ENCODE data around the gene ADGRE1.

ADGRE1 gene

DNA sequence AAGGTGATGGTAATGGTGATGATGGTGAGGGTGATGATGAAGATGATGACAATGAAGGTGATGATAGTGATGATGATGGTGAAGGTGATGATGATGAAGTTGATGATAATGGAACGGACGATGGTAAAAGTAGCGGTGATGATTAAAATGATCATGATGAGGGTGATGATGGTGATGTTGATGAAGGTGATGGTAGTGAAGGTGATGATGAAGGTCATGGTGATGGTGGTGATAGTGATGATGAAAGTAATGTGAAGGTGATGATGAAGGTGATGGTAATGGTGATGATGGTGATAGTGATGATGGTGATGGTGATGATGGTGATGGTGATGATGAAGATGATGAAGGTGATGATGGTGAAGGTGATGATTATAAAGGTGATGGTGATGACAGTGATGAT lies 67.7 kb downstream of the ADGRE1 start:
- no peak for DNase-seq (ENCODE audit: low read depth in 3 of 3, low spot score in 1 of 3)

DNA sequence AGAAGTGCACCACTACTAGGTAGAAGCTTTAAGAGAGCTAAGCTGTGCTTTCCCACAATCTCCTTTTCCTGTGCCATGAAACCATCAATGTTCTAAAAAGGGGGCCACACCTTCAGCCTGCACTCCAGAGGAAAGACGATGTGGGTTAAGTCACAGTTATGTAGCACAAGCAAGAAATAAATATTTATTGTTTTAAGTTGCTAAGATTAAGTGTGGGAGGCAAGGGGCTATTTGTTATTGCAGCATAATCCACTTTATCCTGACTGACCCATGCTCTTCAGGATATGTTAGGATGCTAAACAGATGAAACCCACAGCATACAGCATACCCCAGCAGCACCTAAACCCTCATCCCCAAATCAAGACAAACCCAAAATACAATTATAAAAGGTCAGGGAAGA lies 69.2 kb downstream of the ADGRE1 start:
- no peak for DNase-seq (ENCODE audit: low read depth in 3 of 3, low spot score in 1 of 3)

DNA sequence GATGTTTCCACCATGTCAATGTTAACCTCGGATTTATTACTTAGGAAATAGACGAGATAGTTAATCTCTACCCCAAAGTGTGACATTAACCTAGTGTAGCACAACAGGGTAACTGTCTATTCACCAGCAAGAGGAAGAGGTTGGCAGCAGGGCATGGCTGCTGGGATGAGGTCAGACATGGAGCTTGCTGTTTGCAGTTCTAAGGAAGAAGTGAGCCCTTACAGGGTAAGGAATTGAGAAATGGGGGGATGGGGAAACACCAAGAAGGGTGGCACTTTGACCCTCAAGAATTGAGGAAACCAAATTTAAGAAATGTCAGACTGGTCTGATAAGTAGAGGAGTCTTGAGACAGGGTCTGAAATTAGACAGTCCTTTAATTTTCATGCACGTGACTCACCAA lies 71.4 kb downstream of the ADGRE1 start:
- DNase-seq (ENCODE audit: low read depth in 3 of 3, low spot score in 1 of 3): no peak

DNA sequence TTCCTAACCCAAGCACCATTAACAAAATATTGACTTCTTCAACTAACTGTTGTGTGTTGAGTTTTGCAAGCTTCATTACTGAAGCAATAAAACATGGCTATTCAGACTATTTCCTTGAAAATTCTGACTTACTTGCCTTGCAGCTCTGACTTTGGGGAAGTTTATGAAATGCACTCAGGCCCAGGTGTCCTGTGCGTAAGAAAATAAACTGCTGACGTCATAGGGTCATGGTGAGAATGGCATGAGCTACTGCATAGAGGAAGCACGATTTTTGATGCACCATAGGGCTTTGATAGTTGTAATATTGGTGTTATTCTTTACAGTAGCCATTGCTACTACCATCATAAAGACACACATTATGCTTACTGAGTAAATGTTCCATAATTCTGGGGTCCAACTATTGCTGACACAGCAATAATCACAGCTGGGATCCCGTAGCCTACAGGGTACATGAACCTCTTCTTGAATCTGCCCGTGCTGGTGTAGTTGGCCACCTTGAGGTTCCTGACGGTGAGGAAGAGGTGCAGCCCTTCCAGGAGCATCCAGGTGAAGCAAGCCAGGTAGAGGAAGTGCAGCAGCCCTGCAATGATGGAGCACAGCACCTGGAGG lies 76.0 kb downstream of the ADGRE1 start:
- DNase-seq (ENCODE audit: low read depth in 3 of 3, low spot score in 1 of 3): no peak

DNA sequence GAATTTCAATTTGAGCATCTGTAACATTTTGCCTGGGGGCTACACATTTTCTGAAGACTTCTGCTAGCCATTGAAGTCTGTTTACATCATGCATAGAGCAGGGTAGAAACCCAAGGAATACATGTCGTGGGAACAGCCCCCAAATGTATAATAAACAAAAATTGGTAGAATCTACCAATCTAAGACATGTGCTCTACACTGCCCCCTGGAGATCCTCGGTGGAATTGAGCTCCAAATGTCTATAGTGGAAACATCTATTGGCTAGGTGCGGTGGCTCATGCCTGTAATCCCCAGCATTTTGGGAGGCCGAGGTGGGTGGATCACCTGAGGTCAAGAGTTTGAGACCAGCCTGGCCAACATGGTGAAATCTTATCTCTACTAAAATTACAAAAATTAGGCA lies 76.6 kb downstream of the ADGRE1 start:
- peak in 1 of 3 donors; percentile 33 for DNase-seq (ENCODE audit: low read depth in 3 of 3, low spot score in 1 of 3)

DNA sequence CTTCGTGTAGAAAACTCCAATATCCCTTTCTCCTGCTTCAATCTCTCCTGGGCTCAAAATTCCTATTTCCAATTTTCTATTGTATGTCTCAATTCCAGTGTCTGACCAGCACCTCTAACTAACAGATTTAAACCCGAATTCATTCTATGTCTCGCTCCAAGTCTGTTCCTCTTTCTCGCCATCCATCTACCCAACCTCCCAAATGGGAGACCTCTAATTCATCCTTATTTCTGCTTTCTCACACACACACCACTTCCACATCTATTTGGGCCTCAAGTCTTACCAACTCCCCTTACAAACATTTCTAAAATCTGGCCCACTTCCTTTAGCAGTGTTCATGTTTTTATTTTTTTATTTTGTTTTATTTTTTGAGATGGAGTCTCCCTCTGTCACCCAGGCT lies 80.6 kb downstream of the ADGRE1 start:
- DNase-seq (ENCODE audit: low read depth in 3 of 3, low spot score in 1 of 3): no peak

DNA sequence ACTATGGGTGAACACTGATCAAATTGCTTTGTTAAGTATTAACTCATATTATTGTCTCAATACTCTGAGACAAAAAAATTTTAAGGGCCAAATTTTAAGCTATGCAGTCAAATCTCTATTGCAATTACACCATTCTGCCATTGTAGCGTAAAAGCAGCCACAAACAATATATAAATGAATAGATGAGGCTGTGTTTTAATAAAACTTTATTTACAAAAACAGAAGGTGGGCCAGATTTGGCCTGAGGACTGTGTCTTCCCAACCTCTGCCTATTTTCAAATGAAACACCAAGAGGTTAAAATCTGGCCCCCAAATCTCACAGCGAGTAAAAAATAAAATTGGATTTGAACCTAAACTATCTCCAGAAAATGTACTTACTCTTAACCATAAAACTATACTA lies 82.1 kb downstream of the ADGRE1 start:
- no peak for DNase-seq (ENCODE audit: low read depth in 3 of 3, low spot score in 1 of 3)

DNA sequence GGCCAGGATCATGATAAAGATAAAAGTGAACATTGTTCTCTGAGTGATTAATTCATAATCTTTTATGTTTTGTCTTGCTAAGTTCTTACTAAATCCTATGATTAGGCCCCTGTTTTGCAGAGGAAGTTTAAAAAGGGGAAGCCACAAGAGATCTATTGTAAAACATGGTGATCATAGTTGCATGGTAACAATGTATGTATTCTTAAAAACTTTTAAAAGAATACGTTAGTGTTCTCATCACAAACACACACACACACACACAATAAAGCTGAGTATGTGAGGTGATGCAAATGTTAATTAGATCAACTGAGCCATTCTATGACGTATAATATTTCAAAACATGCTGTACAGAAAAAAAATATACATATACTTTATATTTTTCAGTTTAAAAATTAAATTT lies 82.6 kb downstream of the ADGRE1 start:
- DNase-seq (ENCODE audit: low read depth in 3 of 3, low spot score in 1 of 3): no peak

DNA sequence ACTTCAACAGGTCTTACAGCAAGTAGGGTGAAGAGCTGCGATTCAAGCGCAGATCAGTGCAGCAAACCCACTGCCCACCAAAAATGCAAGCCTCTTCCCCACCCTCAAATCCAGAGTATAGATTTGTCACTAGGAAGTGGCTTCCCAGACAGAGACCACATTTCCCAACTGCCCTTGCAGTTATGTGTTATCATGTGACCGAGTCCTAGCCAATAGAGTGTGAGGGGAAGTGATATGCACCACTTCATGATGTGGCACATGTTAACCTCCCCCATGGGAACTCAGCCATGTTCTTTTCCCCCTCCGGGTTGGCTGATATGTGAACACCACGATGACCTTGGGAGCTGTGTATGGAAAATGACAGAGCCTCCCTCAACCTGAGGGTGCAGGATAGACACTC lies 83.1 kb downstream of the ADGRE1 start:
- no peak for DNase-seq (ENCODE audit: low read depth in 3 of 3, low spot score in 1 of 3)

DNA sequence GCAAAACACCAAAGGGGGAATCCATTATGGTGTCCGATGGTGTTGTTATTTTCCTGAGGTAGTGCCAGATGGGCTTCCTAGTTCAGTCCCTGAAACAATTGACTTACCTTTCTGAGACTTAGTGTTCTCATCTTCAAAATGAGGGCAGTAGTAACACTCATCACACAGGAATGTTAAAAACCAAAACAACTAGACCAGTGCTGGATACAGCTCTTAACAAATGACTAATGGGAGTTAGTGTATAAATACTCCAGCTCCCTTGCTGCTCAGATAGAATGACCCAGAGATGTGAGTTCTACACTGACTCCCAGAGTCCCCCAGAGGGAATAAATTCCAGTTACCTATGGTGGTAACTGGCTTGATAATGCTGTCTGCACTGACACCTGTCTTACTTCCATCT lies 84.0 kb downstream of the ADGRE1 start:
- DNase-seq (ENCODE audit: low read depth in 3 of 3, low spot score in 1 of 3): no peak

DNA sequence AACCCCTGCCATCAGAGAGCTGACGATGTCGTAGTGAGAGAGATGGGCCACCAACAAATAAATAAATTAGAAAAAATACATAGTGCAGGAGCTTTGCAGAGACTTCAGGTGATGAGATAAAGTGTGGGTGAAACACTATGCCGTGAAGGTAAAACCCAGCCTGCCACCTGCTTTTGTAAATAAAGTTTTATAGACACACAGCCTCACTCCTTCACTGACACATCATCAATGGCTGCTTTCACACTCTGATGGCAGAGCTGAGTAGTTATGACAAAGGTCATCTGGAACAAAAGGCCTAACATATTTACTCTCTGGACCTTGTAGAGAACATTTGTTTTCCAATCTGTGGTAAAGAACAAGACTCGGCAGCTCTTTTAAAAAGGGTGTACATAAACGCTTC lies 88.8 kb downstream of the ADGRE1 start:
- no peak for DNase-seq (ENCODE audit: low read depth in 3 of 3, low spot score in 1 of 3)

DNA sequence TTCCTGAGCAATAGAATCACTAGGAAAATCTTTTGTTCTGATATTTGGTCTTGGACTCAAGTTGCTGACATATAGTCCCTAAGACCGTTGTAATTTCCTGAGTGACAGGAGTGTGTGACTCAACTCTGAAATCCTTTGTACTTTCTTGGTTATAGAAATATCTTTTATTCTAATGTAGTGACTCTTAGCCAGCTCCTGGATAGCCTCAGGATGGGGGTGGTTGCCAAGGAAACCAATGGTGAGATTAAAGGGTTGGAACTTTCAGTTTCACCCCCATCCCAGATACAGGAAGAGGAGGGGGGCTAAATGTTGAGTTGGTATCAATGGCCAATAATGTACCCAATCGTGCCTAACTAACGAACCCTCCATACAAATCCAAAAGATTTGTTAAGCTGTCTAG lies 92.0 kb downstream of the ADGRE1 start:
- DNase-seq (ENCODE audit: low read depth in 3 of 3, low spot score in 1 of 3): no peak

DNA sequence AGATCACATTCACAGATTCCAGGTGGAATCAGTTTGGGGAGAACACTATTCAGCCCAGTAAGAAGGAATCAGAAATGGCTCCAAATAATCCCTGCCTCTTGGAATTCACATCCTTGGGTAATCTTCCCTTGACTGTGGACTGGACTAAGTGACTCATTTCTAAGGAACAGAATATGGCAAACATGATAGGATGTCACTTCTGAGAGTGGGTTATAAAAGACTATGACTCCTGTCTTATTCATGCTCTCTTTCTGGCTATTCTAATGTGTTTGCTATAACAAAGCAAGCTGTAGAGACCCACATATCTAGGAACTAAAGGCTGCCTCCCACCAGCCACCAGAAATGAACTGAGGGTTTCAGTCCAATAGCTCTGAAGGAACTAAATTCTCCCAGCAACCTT lies 96.1 kb downstream of the ADGRE1 start:
- no peak for DNase-seq (ENCODE audit: low read depth in 3 of 3, low spot score in 1 of 3)

DNA sequence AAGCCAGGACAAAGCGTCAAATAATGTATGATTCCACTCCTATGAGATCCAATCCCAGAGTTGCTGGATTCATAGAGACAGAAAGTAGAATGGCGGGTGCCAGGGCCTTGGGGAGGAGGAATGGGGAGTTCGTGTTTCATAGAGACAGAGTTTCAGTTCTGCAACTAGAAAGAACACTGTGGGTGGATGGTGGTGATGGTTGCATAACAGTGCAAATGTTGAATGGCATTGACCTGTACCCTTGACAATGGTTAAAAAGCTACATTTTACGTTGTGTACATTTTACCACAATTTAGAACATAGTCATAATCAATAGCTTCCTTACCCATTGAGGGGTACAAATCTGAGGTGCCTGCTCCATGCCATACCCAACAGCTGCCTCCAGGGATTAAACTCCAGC lies 100.5 kb downstream of the ADGRE1 start:
- DNase-seq (ENCODE audit: low read depth in 3 of 3, low spot score in 1 of 3): no peak

DNA sequence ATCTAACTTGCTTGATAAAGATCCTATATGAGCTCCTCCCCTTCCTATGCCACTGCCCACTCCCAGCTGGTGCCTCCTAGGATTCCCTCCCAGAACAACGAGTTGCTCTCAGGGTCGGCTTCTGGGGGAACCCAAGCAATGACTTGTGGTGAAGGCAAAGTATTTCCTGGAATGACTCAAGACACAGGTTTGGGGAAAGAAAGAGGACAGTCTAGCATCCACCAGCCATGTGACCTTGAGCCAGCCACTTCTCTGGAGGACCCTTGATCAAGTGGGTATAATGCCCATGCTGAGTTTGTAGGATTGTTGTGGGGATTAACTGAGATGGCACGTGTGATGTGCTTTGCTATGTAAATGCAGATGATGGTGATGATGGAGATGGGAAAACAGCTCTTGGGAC lies 100.9 kb downstream of the ADGRE1 start:
- no peak for DNase-seq (ENCODE audit: low read depth in 3 of 3, low spot score in 1 of 3)
